ENCODE data around the gene GCNA. TPM values are rescaled to one million over a fixed set of nuclear protein-coding genes. Genes with fewer than 3 reads are reported as not detected.

GCNA gene
- total RNA-seq, 6 experiments from 2014 or later: 0.37 to 1.7 (median 0.95) TPM

- H3K27me3 ChIP-seq: no peaks in the 10 kb centered on the region
- 59% methylated on average over 2 of the region's 2 CpGs for WGBS (ENCODE audit: insufficient coverage, low coverage, low lambda C conversion rate, missing lambda C conversion rate)
- ATAC-seq: peak in 1 of 4 donors; percentile 38
- TF ChIP-seq POLR2A (IDR thresholded peaks at IDR 0.05): no peak
- TF ChIP-seq, protein P1, sequence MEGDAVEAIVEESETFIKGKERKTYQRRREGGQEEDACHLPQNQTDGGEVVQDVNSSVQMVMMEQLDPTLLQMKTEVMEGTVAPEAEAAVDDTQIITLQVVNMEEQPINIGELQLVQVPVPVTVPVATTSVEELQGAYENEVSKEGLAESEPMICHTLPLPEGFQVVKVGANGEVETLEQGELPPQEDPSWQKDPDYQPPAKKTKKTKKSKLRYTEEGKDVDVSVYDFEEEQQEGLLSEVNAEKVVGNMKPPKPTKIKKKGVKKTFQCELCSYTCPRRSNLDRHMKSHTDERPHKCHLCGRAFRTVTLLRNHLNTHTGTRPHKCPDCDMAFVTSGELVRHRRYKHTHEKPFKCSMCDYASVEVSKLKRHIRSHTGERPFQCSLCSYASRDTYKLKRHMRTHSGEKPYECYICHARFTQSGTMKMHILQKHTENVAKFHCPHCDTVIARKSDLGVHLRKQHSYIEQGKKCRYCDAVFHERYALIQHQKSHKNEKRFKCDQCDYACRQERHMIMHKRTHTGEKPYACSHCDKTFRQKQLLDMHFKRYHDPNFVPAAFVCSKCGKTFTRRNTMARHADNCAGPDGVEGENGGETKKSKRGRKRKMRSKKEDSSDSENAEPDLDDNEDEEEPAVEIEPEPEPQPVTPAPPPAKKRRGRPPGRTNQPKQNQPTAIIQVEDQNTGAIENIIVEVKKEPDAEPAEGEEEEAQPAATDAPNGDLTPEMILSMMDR (IDR thresholded peaks at IDR 0.05): no peak
- peaks cover 0 to 20% (median 11%) of the 10 kb centered on the region in 4 donors for H3K36me3 ChIP-seq
- H3K9me3 ChIP-seq: no peaks in the 10 kb centered on the region
- DNase-seq: no peak
- no peak overlapping the region for H3K4me3 ChIP-seq
- H3K27ac ChIP-seq: no peak overlapping the region
- intact Hi-C loops (cut with DNase I): no loop called here
- H3K4me1 ChIP-seq: peaks cover 0 to 28% (median 0%) of the 10 kb centered on the region in 4 donors
Measured at GRCh38 chrX:71543316-71543715, 34.9 kb upstream of the GCNA start.

DNA sequence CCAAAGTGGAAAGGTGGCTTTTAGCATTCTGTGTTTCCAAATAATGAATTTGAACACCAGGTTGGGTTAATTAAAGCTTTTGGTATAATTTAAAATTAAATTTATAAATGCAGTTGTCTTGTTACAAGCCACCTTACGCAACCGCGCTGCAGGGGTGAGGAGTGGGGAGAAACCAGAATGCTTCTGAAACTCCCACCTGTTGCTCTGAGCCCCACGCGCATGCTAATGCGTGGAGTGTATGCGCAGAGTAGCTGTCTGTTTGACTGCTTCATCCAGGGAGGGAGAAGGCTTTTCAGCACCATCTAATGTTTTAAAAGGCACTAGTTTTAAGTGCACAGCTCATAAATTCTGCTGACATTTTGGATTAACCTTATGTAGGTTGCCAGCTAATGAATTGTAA is 32.9 kb upstream of the GCNA start:
- H3K4me1 ChIP-seq: peaks cover 0 to 13% (median 0%) of the 10 kb centered on the region in 4 donors
- no peak overlapping the region for H3K4me3 ChIP-seq
- no peaks in the 10 kb centered on the region for H3K9me3 ChIP-seq
- intact Hi-C loops (cut with DNase I): no loop called here
- no peak overlapping the region for H3K27ac ChIP-seq
- H3K36me3 ChIP-seq: peaks cover 0 to 22% (median 12%) of the 10 kb centered on the region in 4 donors
- ATAC-seq (no peak), DNase-seq (no peak)
- H3K27me3 ChIP-seq: no peaks in the 10 kb centered on the region
- TF ChIP-seq, protein P1 (IDR thresholded peaks at IDR 0.05): no peak
- TF ChIP-seq POLR2A (IDR thresholded peaks at IDR 0.05): no peak
- 62% methylated on average over 3 of the region's 7 CpGs for WGBS (ENCODE audit: insufficient coverage, low coverage, low lambda C conversion rate, missing lambda C conversion rate)

DNA sequence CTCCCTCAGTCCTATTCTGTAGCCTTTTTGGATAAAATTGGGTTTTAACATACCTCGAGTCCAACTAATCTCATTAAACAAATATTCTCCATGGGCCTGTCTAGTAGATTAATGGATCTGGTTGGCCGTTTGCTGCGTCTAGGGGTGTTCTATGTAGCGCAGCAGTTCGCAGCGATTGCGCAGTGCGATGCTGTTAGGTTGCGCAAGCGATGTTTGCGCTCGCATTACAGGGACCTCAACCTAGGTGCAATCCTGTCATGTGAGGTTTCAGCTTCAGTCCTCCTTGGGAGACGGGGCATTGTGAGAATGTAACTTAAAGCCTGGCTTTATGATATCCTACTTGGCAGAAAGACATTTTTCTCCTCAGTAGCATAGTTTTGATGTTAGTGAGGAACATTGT is 31.4 kb upstream of the GCNA start:
- TF ChIP-seq, protein P1 (IDR thresholded peaks at IDR 0.05): no peak
- no peak for TF ChIP-seq POLR2A (IDR thresholded peaks at IDR 0.05)
- H3K27me3 ChIP-seq: no peaks in the 10 kb centered on the region
- H3K36me3 ChIP-seq: peaks cover 0 to 22% (median 12%) of the 10 kb centered on the region in 4 donors
- H3K9me3 ChIP-seq: no peaks in the 10 kb centered on the region
- WGBS (ENCODE audit: insufficient coverage, low coverage, low lambda C conversion rate, missing lambda C conversion rate): 87% methylated on average over 11 of the region's 13 CpGs
- no peak overlapping the region for H3K4me3 ChIP-seq
- peaks cover 0 to 13% (median 0%) of the 10 kb centered on the region in 4 donors for H3K4me1 ChIP-seq
- H3K27ac ChIP-seq: no peak overlapping the region
- ATAC-seq (no peak), DNase-seq (no peak)
- intact Hi-C loops (cut with DNase I): no loop called here

GRCh38 chrX:71547339-71547738 is 30.9 kb upstream of the GCNA start:
- Histone ChIP-seq H3K9me3 (no peaks in the 10 kb centered on the region), H3K4me3 (no peak overlapping the region), H3K4me1 (peaks cover 0 to 9% (median 0%) of the 10 kb centered on the region in 4 donors), H3K36me3 (peaks cover 0 to 22% (median 12%) of the 10 kb centered on the region in 4 donors), H3K27ac (no peak overlapping the region), H3K27me3 (no peaks in the 10 kb centered on the region)
- 75% methylated on average over 6 of the region's 7 CpGs for whole genome bisulfite sequencing (ENCODE audit: insufficient coverage, low coverage, low lambda C conversion rate, missing lambda C conversion rate)
- intact Hi-C loops (cut with DNase I): no loop called here
- no peak for DNase-seq
- no peak for TF ChIP-seq POLR2A (IDR thresholded peaks at IDR 0.05)
- TF ChIP-seq, protein P1 (IDR thresholded peaks at IDR 0.05): no peak
- no peak for ATAC-seq

DNA sequence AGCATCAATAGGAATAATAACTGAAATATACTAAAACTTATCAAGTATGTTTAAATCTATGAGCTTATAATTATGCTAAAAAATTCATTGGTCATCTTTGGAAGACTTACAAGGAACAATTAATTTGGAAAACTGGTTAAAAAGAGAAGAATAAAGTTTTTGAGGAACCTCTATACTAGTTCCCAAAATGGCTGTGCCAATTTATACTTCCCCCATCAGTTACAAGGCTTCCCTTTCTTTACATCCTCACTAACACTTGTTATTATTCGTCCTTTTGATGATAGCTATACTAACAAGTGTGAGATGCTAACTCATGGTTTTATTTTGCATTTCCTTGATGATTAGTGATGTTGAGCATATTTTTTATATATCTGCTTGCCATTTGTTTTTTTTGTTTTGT is 28.3 kb upstream of the GCNA start:
- intact Hi-C loops (cut with DNase I): no loop called here
- Histone ChIP-seq H3K27ac (no peak overlapping the region), H3K4me3 (no peak overlapping the region), H3K27me3 (no peaks in the 10 kb centered on the region), H3K36me3 (peaks cover 0 to 29% (median 12%) of the 10 kb centered on the region in 4 donors), H3K4me1 (no peaks in the 10 kb centered on the region), H3K9me3 (no peaks in the 10 kb centered on the region)
- ATAC-seq: no peak
- TF ChIP-seq, protein P1 (IDR thresholded peaks at IDR 0.05): no peak
- TF ChIP-seq POLR2A (IDR thresholded peaks at IDR 0.05): no peak
- 26% methylated on average over 1 of the region's 1 CpG for WGBS (ENCODE audit: insufficient coverage, low coverage, low lambda C conversion rate, missing lambda C conversion rate)
- DNase-seq: no peak
